HG02885 (cell line): ENCODE measurements around the gene LIFR.
"Not testable (repeated sequence)": the region's sequence is repeated elsewhere in the genome, so short reads cannot be mapped to it uniquely, and the experiment has no call there.

Source experiments
- ATAC-seq: cut with Tn5 transposase; IDR thresholded peaks from one replicate; pipeline ENCODE4 v1.9.1; 2021; ENCODE audit warnings: mild to moderate bottlenecking; ENCODE audit not compliant: unreplicated experiment, poor library complexity

The LIFR gene

GRCh38 chr5:38528162-38528703, 28.2 kb downstream of the LIFR start:
- ATAC-seq: no peak

GRCh38 chr5:38527475-38527874, 29.0 kb downstream of the LIFR start:
- no peak for ATAC-seq

GRCh38 chr5:38524022-38524421, 32.4 kb downstream of the LIFR start:
- ATAC-seq: no peak

GRCh38 chr5:38519476-38519875, 37.0 kb downstream of the LIFR start:
- ATAC-seq: no peak

GRCh38 chr5:38518341-38518740, 38.1 kb downstream of the LIFR start:
- no peak for ATAC-seq

- ATAC-seq: not testable (repeated sequence)
These were observed 39.8 kb downstream of the LIFR start for GRCh38 chr5:38516649-38517048.

- no peak for ATAC-seq
These were observed 40.8 kb downstream of the LIFR start for GRCh38 chr5:38515646-38516045.

- ATAC-seq: no peak
These were observed 41.4 kb downstream of the LIFR start for GRCh38 chr5:38515092-38515491.

- no peak for ATAC-seq
These were observed 47.3 kb downstream of the LIFR start for GRCh38 chr5:38509185-38509584.

- ATAC-seq: no peak
These were observed 50.1 kb downstream of the LIFR start for GRCh38 chr5:38506302-38506701.

GRCh38 chr5:38500573-38501260, 55.7 kb downstream of the LIFR start:
- no peak for ATAC-seq

GRCh38 chr5:38497946-38498345, 58.5 kb downstream of the LIFR start:
- no peak for ATAC-seq

- ATAC-seq: no peak
These were observed 61.7 kb downstream of the LIFR start for GRCh38 chr5:38494763-38495162.

GRCh38 chr5:38494175-38494574, 62.3 kb downstream of the LIFR start:
- ATAC-seq: no peak

GRCh38 chr5:38483805-38484398, 72.5 kb downstream of the LIFR start:
- no peak for ATAC-seq

- ATAC-seq: no peak
These were observed 77.0 kb downstream of the LIFR start for GRCh38 chr5:38479315-38479904.

GRCh38 chr5:38478878-38479277, 77.6 kb downstream of the LIFR start:
- no peak for ATAC-seq

- no peak for ATAC-seq
These were observed 78.3 kb downstream of the LIFR start for GRCh38 chr5:38478166-38478565.

- ATAC-seq: no peak
These were observed 83.4 kb downstream of the LIFR start for GRCh38 chr5:38473008-38473407.

GRCh38 chr5:38472541-38472940, 83.9 kb downstream of the LIFR start:
- no peak for ATAC-seq

- no peak for ATAC-seq
These were observed 84.7 kb downstream of the LIFR start for GRCh38 chr5:38471709-38472108.
